ENCODE measurements around the gene AUTS2. TPM values are rescaled to one million over a fixed set of nuclear protein-coding genes. Genes with fewer than 3 reads are reported as not detected.

The AUTS2 gene
- polyA plus RNA-seq, 6 donors from 2014 or later = 8.8 to 28.0 (median 20.9) TPM

DNA sequence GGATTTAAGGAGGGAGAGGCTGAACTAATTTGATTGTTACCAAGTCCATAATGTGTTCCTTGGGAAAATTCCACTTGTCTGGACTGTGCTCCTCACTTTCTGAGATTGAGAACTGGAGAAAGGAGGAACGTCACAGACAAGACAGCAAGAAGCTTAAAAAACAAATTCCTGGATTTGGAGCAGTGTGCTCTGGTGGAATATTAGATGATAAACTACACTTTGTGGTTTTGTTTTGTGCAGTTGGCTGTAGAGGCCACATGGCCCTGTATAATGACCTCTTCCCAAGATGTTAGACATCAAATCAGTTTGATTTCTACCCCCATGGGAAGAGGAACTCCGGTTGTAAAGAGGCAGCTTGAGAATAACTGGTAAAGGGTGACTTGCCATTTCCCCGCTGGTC lies 1112.4 kb downstream of the AUTS2 start:
- peaks cover 0 to 5% (median 5%) of the 10 kb centered on the region in 3 donors for H3K4me1 Mint-ChIP-seq
- H3K27ac Mint-ChIP-seq = no peak overlapping the region
- ATAC-seq (ENCODE audit: low read depth in 2 of 2) (no peak), DNase-seq (no peak)
- H3K27me3 Mint-ChIP-seq = no peaks in the 10 kb centered on the region
- H3K4me3 Mint-ChIP-seq = no peak overlapping the region
- peaks cover 0 to 6% of the 10 kb centered on the region in 2 donors for H3K36me3 Mint-ChIP-seq
- peaks cover 0 to 9% (median 4%) of the 10 kb centered on the region in 7 donors for H3K9me3 Mint-ChIP-seq

DNA sequence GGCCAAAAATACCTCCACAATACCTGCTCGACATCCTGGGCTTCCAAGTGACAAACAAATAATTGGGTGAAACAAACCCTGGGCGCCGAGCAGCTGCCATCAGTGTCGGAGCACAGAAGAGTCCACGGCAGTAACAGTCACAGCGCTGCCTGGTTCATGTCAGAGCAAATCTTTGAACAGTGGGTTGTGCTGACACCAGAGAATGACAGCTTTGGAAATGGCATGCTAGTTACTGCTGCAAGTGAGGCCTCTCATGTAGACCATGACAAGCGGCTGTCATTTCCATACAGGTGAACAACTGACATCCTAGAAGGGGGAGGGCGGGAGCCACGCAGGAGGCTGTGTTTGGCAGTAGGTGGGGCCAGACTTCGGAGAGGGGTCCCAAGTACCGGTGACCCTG lies 1113.2 kb downstream of the AUTS2 start:
- no peak overlapping the region for H3K27ac Mint-ChIP-seq
- peaks cover 0 to 6% of the 10 kb centered on the region in 2 donors for H3K36me3 Mint-ChIP-seq
- DNase-seq = no peak
- no peak overlapping the region for H3K4me3 Mint-ChIP-seq
- peaks cover 5 to 6% (median 5%) of the 10 kb centered on the region in 3 donors for H3K4me1 Mint-ChIP-seq
- peaks cover 0 to 9% (median 4%) of the 10 kb centered on the region in 7 donors for H3K9me3 Mint-ChIP-seq
- no peak for ATAC-seq (ENCODE audit: low read depth in 2 of 2)
- no peaks in the 10 kb centered on the region for H3K27me3 Mint-ChIP-seq

DNA sequence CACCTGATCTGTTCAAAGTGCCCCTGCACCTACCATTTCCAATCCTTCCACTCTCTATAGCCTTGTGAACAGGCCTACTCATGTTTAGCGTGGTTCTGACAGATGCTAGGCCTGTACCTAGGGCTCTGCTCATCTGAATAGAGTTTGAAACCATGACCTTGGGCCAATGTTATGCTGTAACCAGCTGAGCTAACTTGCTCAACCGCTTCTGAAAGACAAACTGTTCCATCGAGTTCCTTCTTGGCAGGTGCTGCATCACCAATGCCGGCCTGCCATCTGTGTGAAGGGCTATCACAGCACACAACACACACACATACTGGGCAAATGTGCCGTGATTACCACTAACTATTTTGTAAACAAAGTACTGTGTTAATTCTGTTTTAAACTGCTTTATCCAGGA lies 1114.7 kb downstream of the AUTS2 start:
- no peak for DNase-seq
- Mint-ChIP-seq H3K27me3 (no peaks in the 10 kb centered on the region), H3K36me3 (peaks cover 0 to 6% of the 10 kb centered on the region in 2 donors), H3K9me3 (peaks cover 0 to 9% (median 4%) of the 10 kb centered on the region in 7 donors), H3K27ac (no peak overlapping the region), H3K4me1 (peaks cover 8 to 9% (median 8%) of the 10 kb centered on the region in 3 donors), H3K4me3 (no peak overlapping the region)
- ATAC-seq (ENCODE audit: low read depth in 2 of 2) = no peak

- Mint-ChIP-seq H3K4me3 (no peak overlapping the region), H3K27me3 (no peaks in the 10 kb centered on the region), H3K4me1 (peaks cover 10 to 13% (median 12%) of the 10 kb centered on the region in 3 donors), H3K9me3 (peaks cover 0 to 9% (median 4%) of the 10 kb centered on the region in 7 donors), H3K36me3 (peaks cover 0 to 6% of the 10 kb centered on the region in 2 donors), H3K27ac (no peak overlapping the region)
- DNase-seq = no peak
- ATAC-seq (ENCODE audit: low read depth in 2 of 2) = no peak
These were observed 1116.3 kb downstream of the AUTS2 start for GRCh38 chr7:70714506-70715038.

DNA sequence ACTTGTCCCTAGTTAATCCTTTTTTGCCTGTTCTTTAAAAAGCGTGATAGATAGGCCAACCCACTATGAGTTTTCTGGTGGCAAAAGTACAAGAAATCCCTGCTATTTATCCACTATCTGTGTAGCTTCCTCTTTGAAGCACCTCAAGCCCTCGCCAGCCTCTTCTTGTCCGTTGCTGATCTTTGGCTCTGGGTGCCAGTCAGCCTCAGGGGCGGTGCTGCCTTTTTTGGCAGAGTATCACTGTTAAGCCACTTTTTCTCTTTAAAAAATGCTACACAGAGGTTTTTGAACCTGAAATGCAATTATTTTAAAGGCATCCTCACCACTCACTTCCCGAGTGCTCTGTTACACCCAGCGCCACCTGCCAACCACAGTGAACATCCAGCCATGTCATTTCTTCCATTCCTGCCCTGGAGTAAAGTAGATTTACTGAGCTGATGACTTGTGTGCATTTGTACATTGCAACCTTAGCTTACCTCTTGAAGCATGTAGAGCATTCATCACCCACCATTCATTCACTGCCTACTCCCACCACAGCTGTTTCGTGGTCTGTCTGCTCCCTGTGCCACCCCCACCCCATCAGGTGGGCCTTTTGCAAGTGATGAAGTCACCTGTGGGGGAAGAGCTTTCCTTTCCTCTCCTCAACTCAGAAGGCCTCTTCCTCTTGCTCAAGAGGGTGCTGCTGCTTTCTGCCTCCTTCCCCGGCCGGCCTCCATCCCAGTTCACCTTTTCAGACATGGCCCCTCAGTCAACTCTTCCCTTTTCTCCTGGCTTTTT lies 1119.5 kb downstream of the AUTS2 start:
- Mint-ChIP-seq H3K4me3 (no peak overlapping the region), H3K36me3 (peaks cover 0 to 6% of the 10 kb centered on the region in 2 donors), H3K27me3 (no peaks in the 10 kb centered on the region), H3K4me1 (peaks cover 14 to 20% (median 14%) of the 10 kb centered on the region in 3 donors), H3K9me3 (peaks cover 0 to 9% (median 4%) of the 10 kb centered on the region in 7 donors), H3K27ac (no peak overlapping the region)
- ATAC-seq (ENCODE audit: low read depth in 2 of 2) = no peak
- no peak for DNase-seq

GRCh38 chr7:70719125-70719524 lies 1120.8 kb downstream of the AUTS2 start:
- Mint-ChIP-seq H3K9me3 (peaks cover 0 to 6% (median 4%) of the 10 kb centered on the region in 7 donors), H3K27ac (no peak overlapping the region), H3K4me3 (no peak overlapping the region), H3K27me3 (no peaks in the 10 kb centered on the region), H3K4me1 (peaks cover 14 to 20% (median 14%) of the 10 kb centered on the region in 3 donors), H3K36me3 (peaks cover 0 to 6% of the 10 kb centered on the region in 2 donors)
- no peak for ATAC-seq (ENCODE audit: low read depth in 2 of 2)
- DNase-seq = no peak

GRCh38 chr7:70720191-70720873 lies 1122.1 kb downstream of the AUTS2 start:
- Mint-ChIP-seq H3K36me3 (no peaks in the 10 kb centered on the region), H3K4me3 (no peak overlapping the region), H3K27me3 (no peaks in the 10 kb centered on the region), H3K27ac (peak overlapping the region in 3 of 6 donors; percentile 30 to 82 (median 39)), H3K9me3 (no peaks in the 10 kb centered on the region), H3K4me1 (peaks cover 14 to 18% (median 14%) of the 10 kb centered on the region in 3 donors)
- ATAC-seq (ENCODE audit: low read depth in 2 of 2) (no peak), DNase-seq (no peak)

GRCh38 chr7:70721500-70721899 lies 1123.2 kb downstream of the AUTS2 start:
- Mint-ChIP-seq H3K27ac (peak overlapping the region in 1 of 6 donors; percentile 15), H3K4me3 (no peak overlapping the region), H3K36me3 (no peaks in the 10 kb centered on the region), H3K4me1 (peaks cover 8 to 15% (median 14%) of the 10 kb centered on the region in 3 donors), H3K27me3 (no peaks in the 10 kb centered on the region), H3K9me3 (no peaks in the 10 kb centered on the region)
- ATAC-seq (ENCODE audit: low read depth in 2 of 2) (no peak), DNase-seq (no peak)

- ATAC-seq (ENCODE audit: low read depth in 2 of 2) (no peak), DNase-seq (no peak)
- Mint-ChIP-seq H3K9me3 (no peaks in the 10 kb centered on the region), H3K27ac (no peak overlapping the region), H3K27me3 (no peaks in the 10 kb centered on the region), H3K4me3 (no peak overlapping the region), H3K4me1 (peaks cover 3 to 8% (median 7%) of the 10 kb centered on the region in 3 donors), H3K36me3 (no peaks in the 10 kb centered on the region)
These were observed 1125.1 kb downstream of the AUTS2 start for GRCh38 chr7:70723339-70723738.

DNA sequence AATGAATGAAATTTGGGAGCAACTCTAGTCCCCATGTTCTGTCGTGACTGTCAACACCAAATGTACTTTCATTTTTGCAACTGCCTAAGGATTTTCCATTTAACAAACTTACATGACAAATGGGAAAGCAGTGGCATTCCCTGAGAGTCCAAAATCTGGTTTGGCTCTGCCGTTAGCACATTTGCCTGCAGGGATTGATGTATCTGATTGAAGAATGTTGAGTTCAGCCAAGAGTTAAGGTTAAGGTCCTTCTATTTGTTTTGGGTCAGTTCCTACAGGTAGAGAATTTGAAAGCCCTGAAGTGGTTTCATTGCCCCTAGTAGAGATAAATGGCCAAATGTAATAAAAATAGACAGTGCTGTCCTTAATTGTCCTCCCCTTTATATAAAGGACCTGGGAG lies 1127.2 kb downstream of the AUTS2 start:
- ATAC-seq (ENCODE audit: low read depth in 2 of 2) (no peak), DNase-seq (no peak)
- no peak overlapping the region for H3K27ac Mint-ChIP-seq
- no peaks in the 10 kb centered on the region for H3K27me3 Mint-ChIP-seq
- peaks cover 0 to 5% (median 2%) of the 10 kb centered on the region in 7 donors for H3K9me3 Mint-ChIP-seq
- peaks cover 0 to 4% (median 0%) of the 10 kb centered on the region in 3 donors for H3K4me1 Mint-ChIP-seq
- no peak overlapping the region for H3K4me3 Mint-ChIP-seq
- peaks cover 3 to 4% of the 10 kb centered on the region in 2 donors for H3K36me3 Mint-ChIP-seq

GRCh38 chr7:70726294-70726693 lies 1128.0 kb downstream of the AUTS2 start:
- H3K36me3 Mint-ChIP-seq = peaks cover 5 to 7% of the 10 kb centered on the region in 2 donors
- H3K4me3 Mint-ChIP-seq = no peak overlapping the region
- no peak overlapping the region for H3K27ac Mint-ChIP-seq
- no peak for ATAC-seq (ENCODE audit: low read depth in 2 of 2)
- H3K9me3 Mint-ChIP-seq = peaks cover 0 to 10% (median 4%) of the 10 kb centered on the region in 7 donors
- no peak for DNase-seq
- no peaks in the 10 kb centered on the region for H3K27me3 Mint-ChIP-seq
- H3K4me1 Mint-ChIP-seq = peaks cover 0 to 4% (median 0%) of the 10 kb centered on the region in 3 donors

DNA sequence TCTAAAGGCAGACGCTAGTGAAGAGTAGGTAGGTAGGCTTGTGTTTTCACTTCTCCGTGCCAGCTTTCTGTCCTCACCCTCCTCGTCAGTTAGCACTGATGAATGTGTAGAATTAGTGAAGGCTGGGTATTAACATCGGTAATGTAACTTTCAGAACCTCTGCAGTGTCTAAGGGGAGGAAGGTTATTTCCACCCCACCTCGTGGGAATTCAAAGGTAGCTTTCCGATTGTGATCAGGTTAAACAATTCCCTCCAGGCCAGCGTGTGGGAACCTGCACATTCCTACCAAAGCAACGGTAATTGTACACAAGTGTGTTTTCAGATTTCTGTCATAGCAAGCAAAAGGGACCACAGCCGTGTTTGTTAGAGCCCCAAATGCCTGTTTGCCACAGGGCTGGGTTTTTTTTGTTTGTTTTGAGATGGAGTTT lies 1128.7 kb downstream of the AUTS2 start:
- DNase-seq (no peak), ATAC-seq (ENCODE audit: low read depth in 2 of 2) (no peak)
- H3K27ac Mint-ChIP-seq = no peak overlapping the region
- peaks cover 5 to 7% of the 10 kb centered on the region in 2 donors for H3K36me3 Mint-ChIP-seq
- no peak overlapping the region for H3K4me3 Mint-ChIP-seq
- no peaks in the 10 kb centered on the region for H3K27me3 Mint-ChIP-seq
- H3K4me1 Mint-ChIP-seq = no peaks in the 10 kb centered on the region
- H3K9me3 Mint-ChIP-seq = peaks cover 0 to 10% (median 4%) of the 10 kb centered on the region in 7 donors

- Mint-ChIP-seq H3K36me3 (peaks cover 5 to 7% of the 10 kb centered on the region in 2 donors), H3K4me1 (peaks cover 0 to 5% (median 0%) of the 10 kb centered on the region in 3 donors), H3K9me3 (peaks cover 0 to 10% (median 4%) of the 10 kb centered on the region in 7 donors), H3K27me3 (no peaks in the 10 kb centered on the region), H3K27ac (no peak overlapping the region), H3K4me3 (no peak overlapping the region)
- ATAC-seq (ENCODE audit: low read depth in 2 of 2) (no peak), DNase-seq (no peak)
These were observed 1129.6 kb downstream of the AUTS2 start for GRCh38 chr7:70727861-70728260.

Data from naive B cell (primary cell).